HG02870 (cell line): ENCODE results near the gene PI4K2B.
"Not testable (repeated sequence)": the region's sequence is repeated elsewhere in the genome, so short reads cannot be mapped to it uniquely, and the experiment has no call there.

ENCODE experiments used
- ATAC-seq: cut with Tn5 transposase; IDR thresholded peaks from one replicate; pipeline ENCODE4 v1.9.1; 2021; ENCODE audit warnings: mild to moderate bottlenecking, moderate library complexity; ENCODE audit not compliant: unreplicated experiment

The PI4K2B gene

DNA sequence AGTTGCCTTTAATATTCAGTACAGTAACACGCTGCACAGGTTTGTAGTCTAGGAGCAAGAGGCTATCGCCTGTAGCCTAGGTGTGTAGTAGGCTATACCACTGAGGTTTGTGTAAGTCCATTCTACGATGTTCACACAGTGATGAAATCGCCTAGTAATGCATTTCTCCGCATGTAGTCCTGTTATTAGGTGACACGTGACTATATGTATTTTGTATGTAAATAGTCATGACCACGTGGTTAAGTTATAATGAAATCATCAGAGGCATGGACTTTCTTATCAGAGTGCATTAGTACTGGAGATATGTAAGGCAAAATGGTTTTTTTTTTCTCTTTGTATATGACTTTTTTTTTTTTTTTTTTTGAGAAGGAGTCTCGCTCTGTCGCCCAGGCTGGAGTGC is 68.8 kb downstream of the PI4K2B start:
- ATAC-seq: no peak

DNA sequence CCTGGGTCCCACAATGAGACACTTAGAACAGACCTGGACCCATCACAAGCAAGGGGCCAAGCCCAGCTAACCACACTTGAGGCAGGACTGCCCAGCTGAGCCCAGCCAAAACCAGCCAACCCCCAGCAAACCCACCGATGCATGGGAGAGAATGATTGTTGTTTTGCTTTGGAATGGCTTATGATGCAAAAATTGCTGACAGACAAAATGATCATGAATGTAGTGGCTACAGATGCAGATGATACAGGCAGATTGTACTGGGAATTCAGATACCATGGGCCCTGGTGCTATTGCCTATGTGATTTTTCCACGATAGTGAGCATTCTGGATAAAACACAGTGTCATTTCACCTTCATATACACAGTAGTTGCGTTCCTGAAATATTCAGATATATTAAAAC is 69.7 kb downstream of the PI4K2B start:
- no peak for ATAC-seq

DNA sequence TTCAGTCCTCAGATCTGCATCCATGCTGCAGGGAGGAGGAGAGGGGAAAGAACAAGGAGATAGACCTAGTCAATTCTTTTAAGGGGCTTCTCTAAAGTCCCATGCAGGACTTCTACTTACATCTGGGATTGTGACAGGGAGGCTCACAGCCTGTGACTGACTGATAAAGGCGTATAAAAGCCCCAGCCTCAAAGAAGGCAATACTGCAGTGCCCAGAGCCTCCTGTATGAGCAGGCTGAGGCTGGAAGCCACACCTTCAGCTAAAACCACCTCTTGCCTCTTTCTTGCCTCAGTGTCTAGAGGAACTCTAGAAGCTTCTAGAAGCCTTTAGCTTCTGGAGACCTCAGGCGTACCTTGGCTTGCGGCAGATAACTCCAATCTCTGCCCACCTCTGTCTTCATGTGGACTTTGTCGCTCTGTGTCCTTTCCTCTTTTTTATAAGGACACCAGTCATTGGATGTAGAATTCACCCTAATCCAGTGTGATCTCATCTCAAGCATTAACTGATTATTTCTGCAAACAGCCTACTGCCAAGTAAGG is 72.8 kb downstream of the PI4K2B start:
- ATAC-seq: no peak

DNA sequence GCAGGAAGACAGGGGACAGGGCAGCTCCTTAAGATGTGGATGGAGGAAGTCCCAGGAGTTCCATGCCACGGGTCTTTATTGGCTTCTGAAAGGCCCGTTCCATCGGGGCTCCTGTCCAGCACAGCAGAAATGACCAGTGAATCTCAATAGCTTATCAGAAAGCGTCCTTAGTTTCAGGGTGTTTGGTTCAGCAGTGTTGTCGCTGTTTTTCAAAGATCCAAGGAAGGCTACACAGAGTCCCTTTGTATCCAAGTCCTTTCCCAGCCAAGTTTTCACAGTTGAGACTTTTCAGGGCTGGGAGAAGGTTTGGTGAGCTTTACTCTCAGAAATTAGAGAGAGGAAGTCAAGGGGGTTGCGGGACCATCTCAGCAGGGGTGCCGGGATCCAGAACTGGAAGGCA is 73.8 kb downstream of the PI4K2B start:
- no peak for ATAC-seq

DNA sequence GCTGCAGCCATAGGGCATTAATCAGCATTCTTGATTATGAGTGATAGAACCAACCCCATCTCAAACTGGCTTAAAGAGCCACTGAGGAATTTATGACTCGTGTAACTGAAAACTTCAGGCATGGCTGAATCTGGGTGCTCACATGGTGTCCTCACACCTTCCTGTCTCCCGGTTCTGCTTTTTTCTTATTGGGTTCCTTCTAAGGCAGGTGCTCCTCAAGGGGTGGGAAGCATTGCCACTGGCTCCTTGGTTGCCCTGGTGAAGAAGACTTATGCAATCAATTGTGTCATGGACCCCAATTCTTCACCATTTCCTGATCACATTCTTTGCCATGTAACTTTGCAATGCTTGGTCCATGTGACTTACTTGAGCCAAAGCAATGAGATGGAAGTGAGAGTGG is 74.5 kb downstream of the PI4K2B start:
- ATAC-seq: no peak

DNA sequence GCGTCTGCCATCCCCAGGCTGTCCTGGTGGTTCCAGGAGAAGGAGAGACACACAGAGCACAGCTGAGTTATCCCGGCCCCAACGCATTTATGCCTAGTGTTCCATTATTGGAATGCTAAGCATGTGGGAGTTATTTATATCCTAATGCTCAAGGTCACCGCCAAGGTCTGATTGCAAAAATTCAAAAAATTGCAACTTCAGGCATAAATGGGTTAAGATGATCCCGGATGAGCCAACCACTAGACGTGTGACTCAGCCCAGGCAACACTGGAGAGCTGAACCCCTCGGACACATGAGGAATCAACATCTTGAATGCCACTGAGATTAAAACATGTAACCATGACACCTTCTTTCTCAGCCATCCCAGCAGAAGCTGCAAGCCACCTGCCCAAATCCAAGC is 74.9 kb downstream of the PI4K2B start:
- ATAC-seq: no peak

DNA sequence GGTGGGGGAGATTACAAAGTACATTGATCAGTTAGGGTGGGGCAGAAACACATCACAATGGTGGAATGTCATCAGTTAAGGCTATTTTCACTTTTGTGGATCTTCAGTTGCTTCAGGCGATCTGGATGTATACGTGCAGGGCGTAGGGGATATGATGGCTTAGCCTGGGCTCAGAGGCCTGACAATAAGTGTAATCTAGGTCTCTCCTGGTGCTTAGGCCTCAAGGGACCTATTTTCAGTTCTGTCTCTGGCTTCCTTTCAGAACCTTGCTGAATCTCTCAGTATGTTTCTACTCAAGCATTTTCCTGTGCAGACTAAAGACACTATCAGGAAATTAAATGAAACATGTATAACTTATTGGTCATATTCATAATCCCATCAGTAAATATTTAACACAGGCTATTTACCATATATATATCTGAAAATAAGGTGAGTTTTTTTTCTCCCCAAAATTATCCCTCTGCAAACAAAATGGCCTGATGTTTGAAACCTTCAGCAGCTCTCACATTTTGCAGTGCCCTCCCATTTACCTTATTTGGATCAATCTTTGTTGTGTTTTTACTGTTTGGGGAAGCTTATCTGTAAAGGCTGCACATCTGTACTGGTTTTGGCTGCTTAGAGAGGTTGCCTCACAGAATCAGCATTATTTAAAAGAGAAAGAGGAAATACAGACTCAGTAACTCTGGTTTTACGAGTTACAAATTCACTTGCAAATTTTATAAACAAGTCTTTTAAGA is 76.4 kb downstream of the PI4K2B start:
- ATAC-seq: peak; percentile 62

DNA sequence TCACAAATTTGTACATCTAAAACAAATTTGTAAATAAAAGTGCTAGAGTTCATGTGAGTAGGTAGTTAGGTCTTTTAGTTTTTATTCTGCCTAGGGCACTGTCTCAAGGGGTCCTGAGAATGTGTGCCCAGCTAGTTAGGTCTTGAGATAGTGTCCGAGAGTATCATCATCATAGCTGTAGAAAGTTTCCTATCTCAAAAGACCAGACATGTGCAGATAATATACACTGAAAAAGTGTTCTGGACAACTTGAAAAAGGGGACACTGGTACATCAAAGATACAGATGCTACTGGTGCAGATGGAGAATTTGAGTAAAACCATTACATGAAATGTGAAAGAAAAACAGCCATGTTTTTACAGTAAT is 77.0 kb downstream of the PI4K2B start:
- ATAC-seq: peak; percentile 16

DNA sequence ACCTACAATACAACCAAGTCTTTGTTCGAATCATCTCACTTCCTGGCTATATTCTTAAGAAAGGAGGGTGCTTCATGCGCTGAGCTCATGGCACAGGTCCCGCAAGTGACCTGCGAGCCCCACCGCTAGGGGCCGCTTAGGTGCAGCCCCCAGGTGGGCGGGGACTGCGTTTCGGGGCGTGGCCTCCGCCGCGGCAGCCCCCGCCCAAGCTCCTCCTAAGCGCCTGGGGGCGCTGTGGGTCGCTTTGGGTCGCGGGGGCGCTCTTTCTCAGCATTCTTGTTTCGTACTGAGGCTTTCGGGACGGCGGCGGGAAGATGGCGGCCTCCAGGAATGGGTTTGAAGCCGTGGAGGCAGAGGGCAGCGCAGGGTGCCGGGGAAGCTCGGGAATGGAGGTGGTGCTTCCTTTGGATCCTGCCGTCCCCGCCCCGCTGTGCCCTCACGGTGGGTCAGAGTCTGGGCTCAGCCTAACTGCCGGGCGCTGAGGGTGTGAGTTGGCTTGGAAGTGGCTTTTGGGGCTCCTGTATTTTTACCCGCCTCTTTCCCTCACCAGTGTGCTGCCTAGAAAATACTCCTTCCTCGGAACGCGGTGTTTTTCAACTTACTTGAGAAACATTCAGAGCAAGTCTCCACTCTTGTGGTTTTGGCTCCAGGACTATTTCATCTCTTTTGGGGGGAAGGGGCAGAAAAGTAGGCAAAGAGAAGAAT is 78.8 kb downstream of the PI4K2B start, which contains the start of gene ZCCHC4:
TSS of gene ZCCHC4 (plus strand) at position 279 of the 705 bp plus-strand sequence. CDS start at position 315, 36 bp downstream.
- ATAC-seq: peak; percentile 72

DNA sequence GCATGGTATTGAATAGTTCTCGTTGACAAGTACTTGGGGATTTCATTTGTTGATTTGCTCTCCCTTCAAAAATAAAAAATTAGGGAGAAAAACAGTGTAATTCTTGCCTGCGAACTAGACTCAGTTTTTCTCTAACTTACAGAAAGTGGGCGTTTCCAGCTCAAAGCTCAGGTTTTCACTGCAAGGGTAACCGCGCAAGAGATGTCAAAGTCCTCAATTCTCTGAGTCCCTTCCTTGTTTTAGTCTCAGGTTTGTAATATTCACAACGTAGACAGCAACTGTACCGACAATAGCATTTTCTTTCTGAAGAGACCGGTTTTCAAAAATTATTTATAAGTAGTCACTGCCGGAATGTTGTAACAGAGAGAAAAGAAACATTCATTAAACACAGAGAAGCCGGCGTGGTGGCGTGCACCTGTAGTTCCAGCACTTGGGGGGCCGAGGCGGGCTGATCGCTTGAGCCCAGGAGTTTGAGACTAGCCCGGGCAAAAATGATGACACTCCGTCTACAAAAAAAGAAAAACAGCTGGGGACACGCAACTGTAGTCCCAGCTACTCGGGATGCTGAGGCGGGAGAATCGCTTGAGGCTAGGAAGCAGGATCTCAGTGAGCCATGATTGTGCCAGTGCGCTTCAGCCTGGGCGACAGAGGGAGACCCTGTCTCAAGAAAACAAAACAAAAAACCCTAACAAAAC is 79.5 kb downstream of the PI4K2B start:
- no peak for ATAC-seq

DNA sequence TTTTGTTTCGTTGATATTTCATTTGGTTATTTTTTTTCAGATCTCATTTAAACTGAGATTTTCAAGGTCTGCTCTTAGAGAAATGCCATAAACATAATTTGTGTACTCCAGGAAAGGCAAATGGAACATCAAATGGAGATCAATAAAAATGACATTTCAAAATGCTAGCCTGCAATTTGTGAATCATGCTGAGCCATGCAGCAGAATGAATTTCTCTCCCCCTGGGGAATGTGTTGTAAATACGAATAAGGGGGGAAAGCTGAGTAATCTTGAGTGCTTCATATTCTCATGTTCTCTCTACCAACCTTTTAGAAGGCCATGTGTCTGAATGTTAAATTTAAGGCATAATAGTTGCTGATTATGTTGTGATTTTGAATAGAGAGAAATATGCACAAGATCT is 86.5 kb downstream of the PI4K2B start:
- ATAC-seq: no peak

DNA sequence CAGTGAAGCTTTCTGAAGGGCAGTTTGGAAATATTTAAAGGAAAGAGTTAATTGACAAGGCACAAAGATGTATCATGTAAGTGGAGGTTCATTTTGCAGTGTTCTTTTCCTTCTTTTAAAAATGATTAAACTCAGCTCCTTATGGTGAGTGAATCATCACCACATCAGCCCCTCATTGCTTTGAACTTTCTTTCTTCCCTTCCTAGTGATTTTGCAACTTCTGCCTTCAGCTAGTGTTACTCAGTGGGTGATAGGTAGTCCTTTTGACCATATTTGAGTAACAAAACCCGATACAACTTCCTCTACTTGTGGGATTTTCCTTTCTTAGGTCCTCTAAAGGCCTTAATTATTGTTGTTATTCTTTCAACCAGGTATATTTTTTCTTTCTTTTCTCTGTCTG is 86.9 kb downstream of the PI4K2B start:
- peak; percentile 64 for ATAC-seq

DNA sequence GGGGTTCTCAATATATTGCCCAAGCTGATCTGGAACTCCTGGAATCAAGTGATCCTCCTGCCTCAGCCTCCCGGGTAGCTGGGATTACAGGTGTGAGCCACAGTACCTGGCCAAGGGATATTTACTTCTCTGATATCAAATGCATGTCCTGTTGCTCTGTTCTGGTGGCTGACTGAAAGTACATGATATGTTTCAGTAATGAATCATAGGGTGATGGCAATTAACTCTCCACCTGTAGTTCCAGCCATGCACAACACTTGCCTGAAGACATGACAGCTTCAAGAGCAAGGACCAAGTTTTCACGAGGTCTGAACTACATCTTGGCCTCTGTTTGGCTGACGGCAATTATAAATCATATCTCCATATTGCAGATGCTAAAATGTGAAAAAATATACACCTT is 87.9 kb downstream of the PI4K2B start:
- ATAC-seq: peak; percentile 77

DNA sequence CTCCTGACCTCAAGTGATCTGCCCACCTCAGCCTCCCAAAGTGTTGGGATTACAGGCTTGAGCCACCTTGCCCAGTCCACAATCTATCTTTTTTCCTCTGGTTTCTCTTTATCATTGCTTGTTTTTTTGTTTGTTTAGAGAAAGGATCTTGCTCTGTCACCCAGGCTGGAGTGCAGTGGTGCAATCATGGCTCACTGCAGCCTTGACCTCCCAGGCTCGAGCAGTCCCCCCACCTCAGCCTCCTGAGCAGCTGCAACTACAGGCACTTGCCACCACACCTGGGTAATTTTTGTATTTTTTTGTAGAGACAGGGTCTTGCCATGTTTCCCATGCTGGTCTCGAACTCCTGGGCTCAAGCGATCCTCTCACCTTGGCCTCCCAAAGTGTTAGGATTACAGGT is 94.6 kb downstream of the PI4K2B start:
- not testable (repeated sequence) for ATAC-seq
